Measurements from ENCODE around the gene TTC38.
"Not testable (repeated sequence)": the region's sequence is repeated elsewhere in the genome, so short reads cannot be mapped to it uniquely, and the experiment has no call there.

TTC38 gene

GRCh38 chr22:46297151-46297812 is 29.5 kb downstream of the TTC38 start:
- no peak for DNase-seq

GRCh38 chr22:46299101-46299500 is 31.3 kb downstream of the TTC38 start:
- DNase-seq: no peak

GRCh38 chr22:46300491-46300890 is 32.7 kb downstream of the TTC38 start:
- DNase-seq: no peak

- DNase-seq: no peak
Measured at GRCh38 chr22:46303347-46303965, 35.6 kb downstream of the TTC38 start.

GRCh38 chr22:46308283-46308988 is 40.6 kb downstream of the TTC38 start:
- no peak for DNase-seq

GRCh38 chr22:46309526-46310085 is 41.8 kb downstream of the TTC38 start:
- no peak for DNase-seq

- no peak for DNase-seq
Measured at GRCh38 chr22:46312056-46312455, 44.2 kb downstream of the TTC38 start.

- not testable (repeated sequence) for DNase-seq
Measured at GRCh38 chr22:46312848-46313247, 45.0 kb downstream of the TTC38 start.

GRCh38 chr22:46315976-46316375 is 48.2 kb downstream of the TTC38 start:
- DNase-seq: no peak

- DNase-seq: no peak
Measured at GRCh38 chr22:46317646-46318045, 49.8 kb downstream of the TTC38 start.

- DNase-seq: no peak
Measured at GRCh38 chr22:46318576-46318975, 50.8 kb downstream of the TTC38 start.

GRCh38 chr22:46319319-46319718 is 51.5 kb downstream of the TTC38 start:
- DNase-seq: no peak

- DNase-seq: no peak
Measured at GRCh38 chr22:46320166-46320710, 52.4 kb downstream of the TTC38 start.

- no peak for DNase-seq
Measured at GRCh38 chr22:46320716-46321386, 53.0 kb downstream of the TTC38 start.

- no peak for DNase-seq
Measured at GRCh38 chr22:46322711-46323110, 54.9 kb downstream of the TTC38 start.

GRCh38 chr22:46323162-46323561 is 55.4 kb downstream of the TTC38 start:
- no peak for DNase-seq

- DNase-seq: no peak
Measured at GRCh38 chr22:46326066-46326680, 58.4 kb downstream of the TTC38 start.

GRCh38 chr22:46327691-46328465 is 60.1 kb downstream of the TTC38 start:
- no peak for DNase-seq

GRCh38 chr22:46328797-46329196 is 61.0 kb downstream of the TTC38 start:
- DNase-seq: no peak

GRCh38 chr22:46329616-46330015 is 61.8 kb downstream of the TTC38 start:
- no peak for DNase-seq

GRCh38 chr22:46330426-46330825 is 62.6 kb downstream of the TTC38 start:
- no peak for DNase-seq

- no peak for DNase-seq
Measured at GRCh38 chr22:46331496-46331895, 63.7 kb downstream of the TTC38 start.
